HUES64 (cell line): Measurements from ENCODE around the gene RTN4IP1.
A peak's percentile ranks its signal among the peaks of the same experiment; 100 is the strongest.

ENCODE experiments used
- H3K27ac ChIP-seq: 2 replicates; pipeline ENCODE4 v1.7.0; 2013; ENCODE audit warnings: low read depth, low read length, inconsistent platforms
- H3K27me3 ChIP-seq: 2 replicates; pipeline ENCODE4 v1.6.1; 2013; ENCODE audit warnings: mild to moderate bottlenecking, low read length; ENCODE audit not compliant: insufficient read depth
- H3K36me3 ChIP-seq: 2 replicates; pipeline ENCODE4 v1.6.1; 2013; ENCODE audit warnings: mild to moderate bottlenecking, low read length; ENCODE audit not compliant: insufficient read depth
- H3K4me1 ChIP-seq: 2 replicates; pipeline ENCODE4 v1.6.1; 2013; ENCODE audit warnings: mild to moderate bottlenecking, low read length, moderate library complexity; ENCODE audit not compliant: insufficient read depth
- H3K4me3 ChIP-seq: 2 replicates; pipeline ENCODE4 v1.5.1; 2013; ENCODE audit warnings: mild to moderate bottlenecking, low read length, moderate library complexity
- H3K9ac ChIP-seq: 2 replicates; pipeline ENCODE4 v1.6.1; 2013; ENCODE audit warnings: mild to moderate bottlenecking, low read depth, low read length
- H3K9me3 ChIP-seq: 2 replicates; pipeline ENCODE4 v1.6.1; 2013; ENCODE audit warnings: low read depth, low read length; ENCODE audit not compliant: insufficient read depth
- WGBS: fragments of 150-250, 120-280 bp; methylation state at CpG from one replicate; pipeline ENCODE4 v1.1.7; 2013; ENCODE audit warnings: missing lambda C conversion rate; 5-methylcytosine and 5-hydroxymethylcytosine counted together

The RTN4IP1 gene

GRCh38 chr6:106648651-106649308, 19.5 kb upstream of the RTN4IP1 start:
- Histone ChIP-seq H3K9me3 (no peaks in the 10 kb centered on the region), H3K4me3 (no peak overlapping the region), H3K36me3 (peaks cover 86% of the 10 kb centered on the region), H3K27ac (no peak overlapping the region), H3K9ac (no peak overlapping the region), H3K27me3 (no peaks in the 10 kb centered on the region), H3K4me1 (no peaks in the 10 kb centered on the region)
- WGBS = 95% methylated on average over 7 of the region's 7 CpGs

- Histone ChIP-seq H3K9me3 (no peaks in the 10 kb centered on the region), H3K27ac (no peak overlapping the region), H3K9ac (no peak overlapping the region), H3K27me3 (no peaks in the 10 kb centered on the region), H3K36me3 (peaks cover 68% of the 10 kb centered on the region), H3K4me3 (no peak overlapping the region), H3K4me1 (no peaks in the 10 kb centered on the region)
- WGBS = 97% methylated on average over 2 of the region's 2 CpGs
Observed at GRCh38 chr6:106643061-106643460, 13.8 kb upstream of the RTN4IP1 start.

GRCh38 chr6:106642476-106642875, 13.2 kb upstream of the RTN4IP1 start:
- no peaks in the 10 kb centered on the region for H3K4me1 ChIP-seq
- no peak overlapping the region for H3K27ac ChIP-seq
- WGBS = 94% methylated on average over 4 of the region's 4 CpGs
- no peaks in the 10 kb centered on the region for H3K9me3 ChIP-seq
- no peak overlapping the region for H3K4me3 ChIP-seq
- no peak overlapping the region for H3K9ac ChIP-seq
- peaks cover 68% of the 10 kb centered on the region for H3K36me3 ChIP-seq
- no peaks in the 10 kb centered on the region for H3K27me3 ChIP-seq

- Histone ChIP-seq H3K27ac (no peak overlapping the region), H3K27me3 (no peaks in the 10 kb centered on the region), H3K9me3 (no peaks in the 10 kb centered on the region), H3K9ac (no peak overlapping the region), H3K36me3 (peaks cover 50% of the 10 kb centered on the region), H3K4me1 (peaks cover 4% of the 10 kb centered on the region; the same call in 1 of the 2 replicates), H3K4me3 (no peak overlapping the region)
- 98% methylated on average over 4 of the region's 4 CpGs for WGBS
Observed at GRCh38 chr6:106639812-106640211, 10.5 kb upstream of the RTN4IP1 start.

GRCh38 chr6:106637717-106638341, 8.5 kb upstream of the RTN4IP1 start:
- H3K9ac ChIP-seq = no peak overlapping the region
- no peaks in the 10 kb centered on the region for H3K27me3 ChIP-seq
- WGBS = 97% methylated on average over 4 of the region's 6 CpGs
- no peaks in the 10 kb centered on the region for H3K9me3 ChIP-seq
- peaks cover 4% of the 10 kb centered on the region; the same call in 1 of the 2 replicates for H3K4me1 ChIP-seq
- peaks cover 32% of the 10 kb centered on the region for H3K36me3 ChIP-seq
- no peak overlapping the region for H3K4me3 ChIP-seq
- no peak overlapping the region for H3K27ac ChIP-seq

- Histone ChIP-seq H3K9me3 (no peaks in the 10 kb centered on the region), H3K4me3 (no peak overlapping the region), H3K4me1 (peaks cover 4% of the 10 kb centered on the region; the same call in 1 of the 2 replicates), H3K36me3 (peaks cover 25% of the 10 kb centered on the region), H3K9ac (no peak overlapping the region), H3K27ac (no peak overlapping the region), H3K27me3 (no peaks in the 10 kb centered on the region)
- WGBS = 91% methylated on average over 6 of the region's 7 CpGs
Observed at GRCh38 chr6:106637051-106637716, 7.9 kb upstream of the RTN4IP1 start.

- Histone ChIP-seq H3K36me3 (0 out of 2 replicates have a peak, but pooled peaks cover 2% of the 10 kb centered on the region), H3K9me3 (no peaks in the 10 kb centered on the region), H3K27me3 (no peaks in the 10 kb centered on the region), H3K27ac (no peak overlapping the region), H3K4me1 (peaks cover 7% of the 10 kb centered on the region), H3K9ac (no peak overlapping the region), H3K4me3 (no peak overlapping the region)
- 95% methylated on average over 5 of the region's 5 CpGs for WGBS
Observed at GRCh38 chr6:106634565-106634964, 5.3 kb upstream of the RTN4IP1 start.

GRCh38 chr6:106631346-106631745, 2.0 kb upstream of the RTN4IP1 start:
- Histone ChIP-seq H3K36me3 (0 out of 2 replicates have a peak, but pooled peaks cover 2% of the 10 kb centered on the region), H3K9ac (no peak overlapping the region), H3K9me3 (no peaks in the 10 kb centered on the region), H3K4me1 (peaks cover 14% of the 10 kb centered on the region), H3K4me3 (no peak overlapping the region), H3K27ac (no peak overlapping the region), H3K27me3 (no peaks in the 10 kb centered on the region)
- WGBS = 98% methylated on average over 1 of the region's 1 CpG

- H3K27ac ChIP-seq = no peak overlapping the region
- H3K27me3 ChIP-seq = no peaks in the 10 kb centered on the region
- peak overlapping the region; percentile 95 for H3K4me3 ChIP-seq
- WGBS = 71% methylated on average over 3 of the region's 5 CpGs
- peaks cover 18% of the 10 kb centered on the region for H3K4me1 ChIP-seq
- no peaks in the 10 kb centered on the region for H3K9me3 ChIP-seq
- peak overlapping the region; percentile 94; the same call in 1 of the 2 replicates for H3K9ac ChIP-seq
- H3K36me3 ChIP-seq = 0 out of 2 replicates have a peak, but pooled peaks cover 2% of the 10 kb centered on the region
Observed at GRCh38 chr6:106630366-106630765, 1.1 kb upstream of the RTN4IP1 start.

GRCh38 chr6:106629859-106630163, 513 bp upstream of the RTN4IP1 start:
- H3K4me3 ChIP-seq = peak overlapping the region; percentile 95
- peaks cover 18% of the 10 kb centered on the region for H3K4me1 ChIP-seq
- no peaks in the 10 kb centered on the region for H3K9me3 ChIP-seq
- H3K9ac ChIP-seq = peak overlapping the region; percentile 94
- no peaks in the 10 kb centered on the region for H3K27me3 ChIP-seq
- no peaks in the 10 kb centered on the region for H3K36me3 ChIP-seq
- 1% methylated on average over 14 of the region's 14 CpGs for WGBS
- H3K27ac ChIP-seq = peak overlapping the region; percentile 94

- Histone ChIP-seq H3K27me3 (no peaks in the 10 kb centered on the region), H3K9ac (peak overlapping the region; percentile 82), H3K36me3 (no peaks in the 10 kb centered on the region), H3K9me3 (no peaks in the 10 kb centered on the region), H3K4me1 (peaks cover 18% of the 10 kb centered on the region), H3K27ac (peak overlapping the region; percentile 94; the same call in 1 of the 2 replicates), H3K4me3 (peak overlapping the region; percentile 95)
- WGBS = 48% methylated on average over 5 of the region's 7 CpGs
Observed at GRCh38 chr6:106628658-106629102, 618 bp downstream of the RTN4IP1 start.
